GM12872 (cell line): ENCODE measurements around the gene EFCAB8.

Experiments
- CTCF ChIP-seq: IDR thresholded peaks from 3 replicates; pipeline ENCODE4 v1.5.1; 2011; ENCODE audit warnings: low read depth, mild to moderate bottlenecking, low read length, moderate library complexity; ENCODE audit not compliant: insufficient read depth

EFCAB8 gene

GRCh38 chr20:32858701-32859372 lies at the start of gene EFCAB8:
Gene EFCAB8, plus strand, starts transcription at chr20:32858923. Its CDS starts 4,870 bp downstream, at chr20:32863793.
- TF ChIP-seq CTCF = 0 out of 3 replicates have a peak, but pooled peaks have one; percentile 13

- TF ChIP-seq CTCF = no peak
These were observed 48.8 kb upstream of the EFCAB8 start for GRCh38 chr20:32809907-32810306.

- TF ChIP-seq CTCF = no peak
These were observed 47.8 kb upstream of the EFCAB8 start for GRCh38 chr20:32810941-32811340.

GRCh38 chr20:32811886-32812285 lies 46.8 kb upstream of the EFCAB8 start:
- TF ChIP-seq CTCF = no peak

GRCh38 chr20:32819992-32820697 lies 38.6 kb upstream of the EFCAB8 start:
- no peak for TF ChIP-seq CTCF

GRCh38 chr20:32820698-32821377 lies 37.9 kb upstream of the EFCAB8 start:
- TF ChIP-seq CTCF = no peak

- TF ChIP-seq CTCF = no peak
These were observed 36.5 kb upstream of the EFCAB8 start for GRCh38 chr20:32822225-32822624.
